ENCODE data around the gene TTC7B. TPM values are rescaled to one million over a fixed set of nuclear protein-coding genes. Genes with fewer than 3 reads are reported as not detected.

Gene TTC7B
- total RNA-seq, 1 experiment from 2014 or later: 70.6 TPM

DNA sequence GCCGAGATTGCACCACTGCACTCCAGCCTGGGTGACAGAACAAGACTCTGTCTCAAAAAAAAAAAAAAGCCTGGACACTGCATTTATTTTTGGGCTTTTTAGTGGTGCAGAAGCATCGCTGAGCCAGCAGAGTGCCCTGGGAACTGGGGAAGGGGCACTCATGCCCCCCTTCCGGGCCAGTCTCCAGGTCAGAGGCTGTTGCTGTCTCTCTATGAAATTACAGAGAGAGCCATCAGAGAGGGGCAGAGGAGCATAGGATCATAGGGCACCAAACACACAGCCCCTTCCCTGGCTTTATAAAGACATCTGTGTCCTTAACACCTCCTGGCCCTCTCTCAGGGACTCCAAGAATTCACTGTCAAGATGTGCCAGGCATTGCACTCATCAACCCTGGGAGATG, 223.6 kb downstream of the TTC7B start:
- Histone ChIP-seq H3K9me3 (ENCODE audit: control insufficient read depth in 1 of 2, insufficient read depth in 1 of 2, low read depth in 1 of 2, low read length in 2 of 2) (no peaks in the 10 kb centered on the region), H2AFZ (ENCODE audit: low read depth, low read length, poor library complexity, severe bottlenecking) (no peak overlapping the region), H3K27ac (ENCODE audit: low read depth, low read length) (no peak overlapping the region), H3K4me3 (replicated peaks in 1 of 2; ENCODE audit: low read depth in 1 of 2, low read length in 2 of 2) (no peak overlapping the region), H3K27me3 (ENCODE audit: insufficient read depth, low read length) (no peaks in the 10 kb centered on the region), H3K4me2 (ENCODE audit: low read length) (no peak overlapping the region), H3K79me2 (ENCODE audit: insufficient read depth, low read length) (no peaks in the 10 kb centered on the region), H4K20me1 (ENCODE audit: insufficient read depth) (no peaks in the 10 kb centered on the region; the same call in 1 of the 2 replicates), H3K4me1 (ENCODE audit: control insufficient read depth in 1 of 2, insufficient read depth in 2 of 2, low read length in 2 of 2) (no peaks in the 10 kb centered on the region), H3K9ac (ENCODE audit: low read length) (no peak overlapping the region), H3K9me2 (ENCODE audit: insufficient read depth) (no peaks in the 10 kb centered on the region), H3K36me3 (ENCODE audit: control insufficient read depth in 1 of 2, insufficient read depth in 2 of 2, low read length in 2 of 2) (no peaks in the 10 kb centered on the region)
- POLR2A ChIA-PET: no interaction called here
- intact Hi-C loops (cut with micrococcal nuclease): no loop called here
- CTCF ChIA-PET: no interaction called here
- no peak for TF ChIP-seq POLR2AphosphoS5 (IDR thresholded peaks at IDR 0.05; ENCODE audit: low read depth, low read length)
- TF ChIP-seq CEBPB (IDR thresholded peaks at IDR 0.05; ENCODE audit: low read depth): no peak
- TF ChIP-seq EZH2 (IDR thresholded peaks at IDR 0.05): no peak
- no peak for TF ChIP-seq TCF7L2 (IDR thresholded peaks at IDR 0.05; ENCODE audit: borderline replicate concordance, extremely low read depth, insufficient read depth, insufficient read length)
- TF ChIP-seq, protein P1, sequence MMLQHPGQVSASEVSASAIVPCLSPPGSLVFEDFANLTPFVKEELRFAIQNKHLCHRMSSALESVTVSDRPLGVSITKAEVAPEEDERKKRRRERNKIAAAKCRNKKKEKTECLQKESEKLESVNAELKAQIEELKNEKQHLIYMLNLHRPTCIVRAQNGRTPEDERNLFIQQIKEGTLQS (IDR thresholded peaks at IDR 0.05): no peak
- TF ChIP-seq EZH2phosphoT487 (IDR thresholded peaks at IDR 0.05; ENCODE audit: borderline replicate concordance): no peak
- TF ChIP-seq ELF1 (IDR thresholded peaks at IDR 0.05; ENCODE audit: borderline replicate concordance, low read depth): no peak
- no peak for TF ChIP-seq RAD21 (IDR thresholded peaks at IDR 0.05; ENCODE audit: low read depth)
- TF ChIP-seq, protein P2, sequence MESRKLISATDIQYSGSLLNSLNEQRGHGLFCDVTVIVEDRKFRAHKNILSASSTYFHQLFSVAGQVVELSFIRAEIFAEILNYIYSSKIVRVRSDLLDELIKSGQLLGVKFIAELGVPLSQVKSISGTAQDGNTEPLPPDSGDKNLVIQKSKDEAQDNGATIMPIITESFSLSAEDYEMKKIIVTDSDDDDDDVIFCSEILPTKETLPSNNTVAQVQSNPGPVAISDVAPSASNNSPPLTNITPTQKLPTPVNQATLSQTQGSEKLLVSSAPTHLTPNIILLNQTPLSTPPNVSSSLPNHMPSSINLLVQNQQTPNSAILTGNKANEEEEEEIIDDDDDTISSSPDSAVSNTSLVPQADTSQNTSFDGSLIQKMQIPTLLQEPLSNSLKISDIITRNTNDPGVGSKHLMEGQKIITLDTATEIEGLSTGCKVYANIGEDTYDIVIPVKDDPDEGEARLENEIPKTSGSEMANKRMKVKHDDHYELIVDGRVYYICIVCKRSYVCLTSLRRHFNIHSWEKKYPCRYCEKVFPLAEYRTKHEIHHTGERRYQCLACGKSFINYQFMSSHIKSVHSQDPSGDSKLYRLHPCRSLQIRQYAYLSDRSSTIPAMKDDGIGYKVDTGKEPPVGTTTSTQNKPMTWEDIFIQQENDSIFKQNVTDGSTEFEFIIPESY (IDR thresholded peaks at IDR 0.05; ENCODE audit: extremely low read depth, insufficient replicate concordance, low read length): no peak
- no peak for TF ChIP-seq SP1 (IDR thresholded peaks at IDR 0.05; ENCODE audit: low read depth)
- no peak for TF ChIP-seq ZFX (IDR thresholded peaks at IDR 0.05)
- no peak for TF ChIP-seq JUND (IDR thresholded peaks at IDR 0.05)
- TF ChIP-seq, protein P3, sequence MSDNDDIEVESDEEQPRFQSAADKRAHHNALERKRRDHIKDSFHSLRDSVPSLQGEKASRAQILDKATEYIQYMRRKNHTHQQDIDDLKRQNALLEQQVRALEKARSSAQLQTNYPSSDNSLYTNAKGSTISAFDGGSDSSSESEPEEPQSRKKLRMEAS (IDR thresholded peaks at IDR 0.05): no peak
- TF ChIP-seq YY1 (IDR thresholded peaks at IDR 0.05; ENCODE audit: extremely low read depth, insufficient replicate concordance, low read depth, low read length): no peak
- no peak for TF ChIP-seq ZNF274 (IDR thresholded peaks at IDR 0.05; ENCODE audit: low read depth, low read length)
- no peak for TF ChIP-seq EGR1 (IDR thresholded peaks at IDR 0.05; ENCODE audit: low read depth)
- RAD21 ChIA-PET (ENCODE audit: low non-redundant PET in 1 of 2, low total read pairs in 2 of 2, uncharacterized antibody in 2 of 2, unreplicated experiment in 2 of 2): no interaction called here
- no peak for ATAC-seq
- no peak for DNase-seq (ENCODE audit: low read depth, low spot score)
- BruUV-seq (replicated peaks): no TSS peak
